Transverse colon (tissue), 3 donors: ENCODE data around the gene KCNS1.

Source experiments
- EP300 ChIP-seq: sonication (generic); formaldehyde crosslinking; IDR thresholded peaks from one replicate; pipeline ENCODE4 v1.6.1; 2017; ENCODE audit warnings: antibody characterized with exemption, low read depth
- POLR2A ChIP-seq: fragments of 450-650 bp; IDR thresholded peaks from one replicate; pipeline ENCODE4 v1.6.1; 2016; ENCODE audit warnings: antibody characterized with exemption, mild to moderate bottlenecking, moderate library complexity
- TF ChIP-seq, protein P1 (sequence below), 5 experiments: fragments of 200-600 bp in 3 of 5; fragments of 450-650 bp in 2 of 5; sonication (generic) in 3 of 5; IDR thresholded peaks; 1 replicate in 2 of 5; 2 replicates in 3 of 5; pipeline ENCODE4 v1.5.1; 2016 to 2017; ENCODE audit warnings: antibody characterized with exemption in 5 of 5, inconsistent platforms in 3 of 5, mild to moderate bottlenecking in 2 of 5, moderate library complexity in 1 of 5

DNA sequence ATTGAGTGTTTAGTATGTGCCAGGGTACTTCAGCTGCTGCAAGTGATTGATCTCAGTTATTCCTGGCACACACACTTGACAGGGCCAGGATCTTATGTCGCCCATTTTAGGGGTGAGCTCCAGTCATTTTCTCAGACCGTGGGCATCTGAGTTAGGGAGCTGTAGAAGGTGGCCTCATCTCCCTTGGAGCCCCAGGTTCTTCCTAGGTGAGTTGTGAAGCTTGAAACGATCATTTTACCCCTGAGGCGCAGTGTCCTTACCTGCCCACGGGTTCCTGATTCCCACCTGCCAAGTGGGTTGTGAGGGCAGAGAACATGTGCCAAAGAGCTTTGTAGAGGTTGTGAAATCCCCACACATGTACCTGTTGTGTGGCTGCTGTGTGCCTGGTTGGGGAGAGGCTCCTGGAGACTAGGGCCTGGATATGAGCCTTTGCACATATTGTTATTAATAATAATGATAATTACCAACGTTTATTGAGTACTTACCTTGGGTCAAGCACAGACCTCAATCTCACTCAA lies 465 bp upstream of the KCNS1 start:
- TF ChIP-seq, protein P1, sequence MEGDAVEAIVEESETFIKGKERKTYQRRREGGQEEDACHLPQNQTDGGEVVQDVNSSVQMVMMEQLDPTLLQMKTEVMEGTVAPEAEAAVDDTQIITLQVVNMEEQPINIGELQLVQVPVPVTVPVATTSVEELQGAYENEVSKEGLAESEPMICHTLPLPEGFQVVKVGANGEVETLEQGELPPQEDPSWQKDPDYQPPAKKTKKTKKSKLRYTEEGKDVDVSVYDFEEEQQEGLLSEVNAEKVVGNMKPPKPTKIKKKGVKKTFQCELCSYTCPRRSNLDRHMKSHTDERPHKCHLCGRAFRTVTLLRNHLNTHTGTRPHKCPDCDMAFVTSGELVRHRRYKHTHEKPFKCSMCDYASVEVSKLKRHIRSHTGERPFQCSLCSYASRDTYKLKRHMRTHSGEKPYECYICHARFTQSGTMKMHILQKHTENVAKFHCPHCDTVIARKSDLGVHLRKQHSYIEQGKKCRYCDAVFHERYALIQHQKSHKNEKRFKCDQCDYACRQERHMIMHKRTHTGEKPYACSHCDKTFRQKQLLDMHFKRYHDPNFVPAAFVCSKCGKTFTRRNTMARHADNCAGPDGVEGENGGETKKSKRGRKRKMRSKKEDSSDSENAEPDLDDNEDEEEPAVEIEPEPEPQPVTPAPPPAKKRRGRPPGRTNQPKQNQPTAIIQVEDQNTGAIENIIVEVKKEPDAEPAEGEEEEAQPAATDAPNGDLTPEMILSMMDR (IDR thresholded peaks at IDR 0.05), result no peak
- TF ChIP-seq POLR2A (no peak), EP300 (no peak)
